GM06990 (cell line): ENCODE data around the gene SPPL2B.
"Not testable (repeated sequence)": the region's sequence is repeated elsewhere in the genome, so short reads cannot be mapped to it uniquely, and the experiment has no call there.

Experiments
- DNase-seq: peaks from one replicate; pipeline ENCODE4 v3.0.0-alpha.2; 2011; ENCODE audit not compliant: insufficient read length; ENCODE audit errors: extremely low read depth
- H3K27me3 ChIP-seq: replicated peaks from 2 replicates; pipeline ENCODE4 v1.6.0; 2011; ENCODE audit warnings: low read length; ENCODE audit not compliant: control insufficient read depth, insufficient read depth
- H3K36me3 ChIP-seq: 2 replicates; pipeline ENCODE4 v1.5.1; 2011; ENCODE audit warnings: low read length; ENCODE audit not compliant: control insufficient read depth, insufficient read depth
- H3K4me3 ChIP-seq: replicated peaks from 2 replicates; pipeline ENCODE4 v1.5.1; 2011; ENCODE audit warnings: low read depth, mild to moderate bottlenecking, control low read depth, low read length
- TF ChIP-seq, protein P1 (sequence below): IDR thresholded peaks from 2 replicates; pipeline ENCODE4 v1.5.1; 2011; ENCODE audit warnings: low read length, control low read depth, mild to moderate bottlenecking, inconsistent platforms; ENCODE audit not compliant: insufficient read depth, poor library complexity, severe bottlenecking

Gene SPPL2B

GRCh38 chr19:2394054-2394441 is 65.6 kb downstream of the SPPL2B start:
- Histone ChIP-seq H3K4me3 (peak overlapping the region; percentile 47), H3K27me3 (no peaks in the 10 kb centered on the region), H3K36me3 (no peaks in the 10 kb centered on the region)
- TF ChIP-seq, protein P1, sequence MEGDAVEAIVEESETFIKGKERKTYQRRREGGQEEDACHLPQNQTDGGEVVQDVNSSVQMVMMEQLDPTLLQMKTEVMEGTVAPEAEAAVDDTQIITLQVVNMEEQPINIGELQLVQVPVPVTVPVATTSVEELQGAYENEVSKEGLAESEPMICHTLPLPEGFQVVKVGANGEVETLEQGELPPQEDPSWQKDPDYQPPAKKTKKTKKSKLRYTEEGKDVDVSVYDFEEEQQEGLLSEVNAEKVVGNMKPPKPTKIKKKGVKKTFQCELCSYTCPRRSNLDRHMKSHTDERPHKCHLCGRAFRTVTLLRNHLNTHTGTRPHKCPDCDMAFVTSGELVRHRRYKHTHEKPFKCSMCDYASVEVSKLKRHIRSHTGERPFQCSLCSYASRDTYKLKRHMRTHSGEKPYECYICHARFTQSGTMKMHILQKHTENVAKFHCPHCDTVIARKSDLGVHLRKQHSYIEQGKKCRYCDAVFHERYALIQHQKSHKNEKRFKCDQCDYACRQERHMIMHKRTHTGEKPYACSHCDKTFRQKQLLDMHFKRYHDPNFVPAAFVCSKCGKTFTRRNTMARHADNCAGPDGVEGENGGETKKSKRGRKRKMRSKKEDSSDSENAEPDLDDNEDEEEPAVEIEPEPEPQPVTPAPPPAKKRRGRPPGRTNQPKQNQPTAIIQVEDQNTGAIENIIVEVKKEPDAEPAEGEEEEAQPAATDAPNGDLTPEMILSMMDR, result no peak
- DNase-seq, result no peak

DNA sequence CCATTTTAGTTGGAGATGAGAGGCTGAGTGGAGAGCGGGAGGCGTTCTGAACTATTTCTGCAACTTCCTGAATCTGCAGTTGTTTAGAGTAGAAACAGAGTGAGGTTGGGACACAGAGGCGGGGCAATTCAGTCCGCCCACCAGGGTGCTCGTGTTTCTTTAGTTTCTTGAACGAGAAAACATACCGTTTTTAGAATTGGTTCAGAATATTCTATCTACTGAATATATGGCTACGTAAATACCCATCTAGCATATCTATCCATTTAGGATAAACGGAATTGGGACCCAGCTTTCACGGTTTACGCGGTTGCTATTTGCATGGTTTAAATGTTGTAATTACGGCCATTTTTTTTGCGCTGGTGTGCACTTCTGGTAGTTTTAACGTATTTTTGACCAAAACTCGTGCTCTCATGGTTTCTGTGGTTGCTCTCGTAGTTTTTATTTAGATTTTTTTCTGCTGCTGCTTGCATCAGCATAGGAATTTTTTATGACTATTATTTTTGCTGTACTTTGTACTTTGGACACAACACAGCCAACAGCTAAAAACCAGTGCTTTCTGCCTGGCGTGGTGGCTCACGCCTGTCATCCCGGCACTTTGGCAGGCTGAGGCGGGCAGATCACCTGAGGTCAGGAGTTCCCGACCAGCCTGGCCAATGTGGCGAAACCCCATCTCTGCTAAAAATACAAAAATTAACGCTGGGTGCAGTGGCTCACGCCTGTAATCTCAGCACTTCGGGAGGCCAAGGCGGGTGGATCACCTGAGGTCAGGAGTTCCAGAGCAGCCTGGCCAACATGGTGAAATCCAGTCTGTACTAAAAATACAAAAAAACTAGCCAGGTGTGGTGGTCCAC is 66.2 kb downstream of the SPPL2B start:
- H3K27me3 ChIP-seq, result no peaks in the 10 kb centered on the region
- H3K4me3 ChIP-seq, result peak overlapping the region; percentile 47
- DNase-seq, result no peak
- TF ChIP-seq, protein P1, result no peak
- no peaks in the 10 kb centered on the region for H3K36me3 ChIP-seq

- H3K27me3 ChIP-seq, DNase-seq, H3K4me3 ChIP-seq, H3K36me3 ChIP-seq: not testable (repeated sequence)
Measured at GRCh38 chr19:2395293-2395829, 66.9 kb downstream of the SPPL2B start.

GRCh38 chr19:2397173-2397572 is 68.7 kb downstream of the SPPL2B start:
- DNase-seq, result not testable (repeated sequence)

GRCh38 chr19:2398735-2399305 is 70.3 kb downstream of the SPPL2B start:
- no peak overlapping the region for H3K4me3 ChIP-seq
- no peaks in the 10 kb centered on the region for H3K27me3 ChIP-seq
- TF ChIP-seq, protein P1, result no peak
- DNase-seq, result no peak
- no peaks in the 10 kb centered on the region for H3K36me3 ChIP-seq

More at GRCh38 chr19:2397173-2397572, 68.7 kb downstream of the SPPL2B start:
- H3K27me3 ChIP-seq, H3K4me3 ChIP-seq, H3K36me3 ChIP-seq: not testable (repeated sequence)

- Histone ChIP-seq H3K27me3 (no peaks in the 10 kb centered on the region), H3K4me3 (no peak overlapping the region), H3K36me3 (no peaks in the 10 kb centered on the region)
- TF ChIP-seq, protein P1, result no peak
- DNase-seq, result no peak
Measured at GRCh38 chr19:2399582-2399981, 71.1 kb downstream of the SPPL2B start.
